HG03025 (cell line): Measurements from ENCODE around the gene IGLL1.
"Not testable (repeated sequence)": the region's sequence is repeated elsewhere in the genome, so short reads cannot be mapped to it uniquely, and the experiment has no call there.

ENCODE experiments used
- ATAC-seq: cut with Tn5 transposase; IDR thresholded peaks from one replicate; pipeline ENCODE4 v1.9.1; 2021; ENCODE audit warnings: mild to moderate bottlenecking, moderate library complexity; ENCODE audit not compliant: unreplicated experiment, low FRiP score

Gene IGLL1

DNA sequence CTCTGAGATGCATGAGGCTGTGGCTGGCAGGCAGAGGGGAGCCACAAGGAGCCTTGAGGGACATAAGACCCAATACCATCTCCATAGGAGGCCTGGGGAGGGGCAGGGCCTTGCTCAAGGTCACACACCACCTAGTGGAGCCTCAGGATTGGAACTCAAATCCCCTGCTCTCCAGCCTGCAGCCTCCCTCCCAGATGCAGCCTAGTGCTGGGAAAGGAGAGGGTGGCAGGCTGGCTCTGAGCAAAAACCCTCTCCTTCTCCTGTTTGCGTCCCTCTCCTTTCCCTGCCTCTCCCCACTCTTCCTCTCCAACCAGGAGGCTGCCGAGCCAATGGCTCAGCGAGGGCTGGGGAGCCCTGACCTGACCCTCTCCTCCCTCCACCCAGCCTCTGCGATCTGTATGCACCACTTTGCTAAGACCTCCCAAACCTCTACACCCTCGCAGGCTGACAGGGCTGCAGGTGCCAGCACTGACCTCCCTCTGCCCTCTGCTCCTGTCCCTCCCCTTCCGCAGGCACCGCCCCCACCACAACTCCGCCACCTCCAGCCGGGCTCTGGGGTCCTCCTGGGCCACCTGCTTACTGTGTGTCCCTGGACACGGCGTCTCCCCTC is 14.7 kb downstream of the IGLL1 start:
- no peak for ATAC-seq

DNA sequence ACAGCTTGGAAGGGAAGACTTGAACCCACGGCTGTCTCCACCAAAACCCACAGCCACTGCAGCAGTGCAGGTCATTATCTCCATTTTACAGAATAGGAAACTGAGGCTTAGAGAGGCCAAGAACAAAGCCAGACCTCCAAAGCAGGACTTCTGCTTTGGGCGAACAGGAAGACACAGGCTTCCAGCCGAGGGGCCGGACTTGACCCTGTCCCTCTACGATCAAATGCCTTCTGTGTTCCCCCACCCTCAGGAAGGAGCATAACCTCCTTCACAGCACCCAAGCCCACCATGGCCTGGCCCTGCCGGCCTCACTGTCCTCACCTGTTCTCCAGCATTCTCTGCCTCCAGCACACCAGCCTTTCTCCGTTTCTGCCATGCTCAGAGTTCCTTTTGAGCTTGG is 15.8 kb downstream of the IGLL1 start:
- no peak for ATAC-seq

DNA sequence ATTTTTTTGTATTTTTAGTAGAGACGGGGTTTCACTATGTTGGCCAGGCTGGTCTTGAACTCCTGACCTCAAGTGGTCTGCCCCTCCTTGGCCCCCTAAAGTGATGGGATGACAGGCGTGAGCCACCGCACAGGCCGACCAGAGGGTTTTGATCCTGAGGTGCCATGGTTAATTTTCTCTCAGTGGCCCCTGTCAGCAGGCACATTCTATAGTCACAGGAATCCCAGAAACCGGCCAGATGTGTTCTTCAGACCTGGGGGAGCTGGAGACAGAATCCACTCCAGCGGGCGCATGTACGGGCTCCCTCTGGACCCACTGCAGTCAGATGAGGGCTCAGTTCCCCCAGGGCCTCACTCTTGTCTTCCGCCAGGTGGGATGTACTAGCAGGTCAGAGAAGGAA is 17.0 kb downstream of the IGLL1 start:
- no peak for ATAC-seq

DNA sequence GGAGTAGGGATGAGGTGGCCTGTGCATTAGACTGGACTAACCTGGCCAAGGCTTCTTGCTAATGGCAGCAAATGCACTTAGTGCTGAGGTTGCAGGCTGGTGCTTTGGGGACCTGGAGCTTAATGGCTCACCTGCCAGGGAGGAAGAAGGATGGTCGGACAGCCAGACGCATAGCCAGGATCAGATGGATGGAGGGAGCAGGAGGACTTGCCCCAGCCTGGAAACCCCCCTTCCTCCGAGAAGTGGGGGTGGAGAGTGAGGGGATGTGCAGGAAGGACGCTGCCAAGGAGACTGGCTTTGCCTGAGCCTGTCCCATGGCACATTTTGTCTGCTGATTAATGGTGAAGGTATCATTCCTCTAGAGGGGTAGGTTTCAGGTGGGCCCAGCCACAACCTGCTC is 17.9 kb downstream of the IGLL1 start:
- no peak for ATAC-seq

DNA sequence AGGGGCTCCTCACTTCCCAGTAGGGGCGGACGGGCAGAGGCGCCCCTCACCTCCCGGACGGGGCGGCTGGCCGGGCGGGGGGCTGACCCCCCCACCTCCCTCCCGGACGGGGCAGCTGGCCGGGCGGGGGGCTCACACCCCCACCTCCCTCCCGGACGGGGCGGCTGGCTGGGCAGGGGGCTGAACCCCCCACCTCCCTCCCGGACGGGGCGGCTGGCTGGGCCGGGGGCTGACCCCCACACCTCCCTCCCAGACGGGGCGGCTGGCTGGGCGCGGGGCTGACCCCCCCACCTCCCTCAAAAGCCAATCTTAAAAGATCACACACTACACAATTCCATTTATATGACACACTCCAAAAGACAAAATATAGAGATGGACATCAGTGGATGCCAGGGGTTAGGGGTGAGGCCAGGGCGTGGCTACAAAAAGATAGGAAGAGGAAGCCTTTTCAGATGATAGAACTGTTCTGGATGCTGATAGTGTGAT is 19.0 kb downstream of the IGLL1 start:
- not testable (repeated sequence) for ATAC-seq

DNA sequence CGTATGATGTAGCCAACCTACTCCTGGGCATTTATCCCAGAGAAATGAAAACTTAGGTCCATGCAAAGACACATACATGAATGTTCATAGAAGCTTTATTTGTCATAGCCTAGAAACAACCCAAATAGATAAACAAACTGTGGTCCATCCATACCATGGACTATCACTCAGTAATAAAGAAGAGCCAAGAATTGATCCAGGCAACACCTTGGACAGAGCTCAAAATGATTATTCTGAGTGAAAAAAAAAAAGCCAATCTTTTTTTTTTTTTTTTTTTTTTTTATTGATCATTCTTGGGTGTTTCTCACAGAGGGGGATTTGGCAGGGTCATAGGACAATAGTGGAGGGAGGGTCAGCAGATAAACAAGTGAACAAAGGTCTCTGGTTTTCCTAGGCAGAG is 19.9 kb downstream of the IGLL1 start:
- ATAC-seq = not testable (repeated sequence)

DNA sequence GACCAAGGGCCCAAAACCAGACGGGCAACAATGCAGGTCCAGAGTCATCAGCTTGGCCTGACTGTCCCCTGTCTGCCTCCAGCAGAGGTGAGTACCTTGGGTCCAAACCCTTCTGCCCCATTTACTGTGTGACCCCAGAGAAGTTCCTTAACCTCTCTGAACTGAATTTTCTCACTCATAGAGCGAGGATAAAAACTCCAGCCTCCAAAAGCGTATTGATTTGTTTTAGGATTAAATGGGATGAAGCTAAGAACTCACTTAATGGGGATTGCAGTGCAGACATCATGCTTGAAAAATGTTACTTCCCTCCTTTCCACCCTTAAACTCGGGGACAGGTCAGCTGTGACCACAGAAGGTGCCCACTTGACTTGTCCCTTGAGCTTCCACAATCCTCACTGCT is 22.6 kb downstream of the IGLL1 start:
- no peak for ATAC-seq

DNA sequence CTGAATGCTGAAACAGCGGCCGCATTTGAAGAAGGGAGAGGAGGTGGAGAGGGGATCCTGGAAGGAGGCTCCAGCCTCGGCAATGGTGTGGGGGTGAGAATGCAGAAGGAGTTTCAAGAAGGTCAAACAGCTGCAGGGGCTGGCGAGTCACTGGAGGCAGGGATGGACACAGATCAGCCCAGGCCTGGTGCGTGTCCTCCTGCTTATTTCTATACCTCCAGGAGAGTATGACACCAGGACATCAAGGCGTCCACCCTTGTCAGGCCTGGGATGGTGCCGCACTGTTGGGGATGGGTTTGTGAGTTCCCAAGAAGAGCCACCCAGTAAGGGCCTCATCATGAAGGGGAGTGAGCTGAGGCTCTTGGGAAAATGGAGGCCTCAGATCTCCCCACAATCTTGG is 23.1 kb downstream of the IGLL1 start:
- no peak for ATAC-seq

DNA sequence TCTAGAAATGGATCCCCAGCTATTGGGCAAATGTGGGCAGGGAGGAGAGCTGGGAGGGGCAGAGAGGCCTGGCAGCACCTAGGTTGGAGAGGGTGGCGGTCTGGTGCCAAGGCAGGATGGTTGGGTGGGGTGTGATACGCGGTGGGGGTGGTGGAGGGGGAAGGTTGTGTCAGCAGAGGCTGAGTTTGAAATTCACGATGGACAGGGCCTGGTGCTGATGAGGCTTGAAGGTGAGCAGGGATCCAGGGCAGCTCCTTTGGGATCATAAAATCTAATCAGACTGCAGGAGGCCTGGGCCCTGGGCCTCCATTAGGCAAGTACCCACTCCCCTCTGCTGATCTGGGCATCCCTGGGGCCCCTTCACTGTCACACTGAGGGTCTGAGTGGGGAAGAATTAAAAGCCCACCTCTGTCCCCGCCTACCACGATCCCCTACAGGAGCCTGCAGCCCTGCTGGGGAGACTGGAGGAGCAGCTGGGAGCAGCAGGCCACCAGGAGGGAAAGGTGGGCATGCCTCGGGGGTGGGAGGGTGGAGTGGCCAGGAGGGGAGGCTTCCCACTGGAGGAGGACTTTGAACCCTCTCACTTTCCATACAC is 24.0 kb downstream of the IGLL1 start:
- no peak for ATAC-seq

DNA sequence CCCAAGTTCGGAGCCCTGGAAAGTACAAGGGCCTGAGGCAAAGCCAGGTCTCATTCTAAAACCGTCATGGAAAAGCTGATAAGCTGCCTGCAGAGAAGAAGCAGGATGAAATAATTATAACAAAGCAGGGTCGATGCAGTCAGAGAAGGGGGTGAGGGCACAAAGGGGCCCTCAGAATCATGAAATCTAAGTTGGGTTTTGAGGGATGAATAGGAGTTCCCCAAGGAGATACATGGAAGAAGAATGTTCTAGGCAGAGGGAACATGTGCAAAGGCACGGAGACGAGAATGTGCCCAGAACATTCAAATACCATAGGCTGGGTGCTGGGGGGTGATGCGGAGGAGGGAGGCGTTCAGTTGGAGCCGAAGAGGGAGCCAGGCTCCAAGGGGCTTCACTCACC is 25.0 kb downstream of the IGLL1 start:
- no peak for ATAC-seq

DNA sequence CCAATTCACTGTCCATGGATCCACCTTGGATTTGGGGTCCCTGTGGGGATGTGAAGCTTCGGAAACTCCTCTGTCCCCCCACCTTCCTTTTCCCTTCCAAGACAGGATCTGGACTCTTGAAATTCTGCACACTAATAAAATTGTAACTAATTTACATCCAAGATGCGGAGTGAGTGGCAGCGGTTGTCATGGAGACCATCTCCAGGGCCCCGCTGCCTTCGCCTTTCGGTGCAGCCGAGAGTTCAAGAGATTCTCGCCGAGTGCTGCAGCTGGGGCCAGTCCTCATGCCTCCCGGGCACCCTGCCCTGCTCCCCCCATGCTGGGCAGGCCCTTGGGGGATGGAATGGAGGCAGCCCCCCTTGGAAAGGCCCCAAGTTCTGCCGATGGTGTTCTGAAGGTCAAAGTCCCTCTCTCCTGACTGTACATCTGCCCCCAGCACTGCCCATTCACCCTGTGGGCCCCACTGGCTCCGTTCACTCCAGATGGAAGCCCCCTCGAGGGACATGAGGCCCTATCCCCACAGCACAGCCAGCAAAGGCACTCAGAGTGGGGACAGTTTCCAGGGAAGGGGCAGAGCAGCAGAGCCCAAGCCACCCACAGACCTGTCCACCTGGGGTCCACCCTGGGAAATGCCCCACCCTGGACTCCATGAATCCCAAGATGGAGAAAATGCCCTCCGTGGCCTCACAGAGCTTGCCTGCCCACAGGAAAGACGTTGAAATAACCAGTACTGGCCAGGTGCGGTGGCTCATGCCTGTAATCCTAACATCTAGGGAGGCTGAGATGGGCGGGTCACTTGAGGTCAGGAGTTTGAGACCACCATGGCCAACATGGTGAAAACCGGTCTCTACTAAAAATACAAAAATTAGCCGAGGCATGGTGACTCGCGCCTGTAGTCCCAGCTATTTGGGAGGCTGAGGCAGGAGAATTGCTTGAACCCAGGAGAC is 25.9 kb downstream of the IGLL1 start:
- ATAC-seq = no peak

DNA sequence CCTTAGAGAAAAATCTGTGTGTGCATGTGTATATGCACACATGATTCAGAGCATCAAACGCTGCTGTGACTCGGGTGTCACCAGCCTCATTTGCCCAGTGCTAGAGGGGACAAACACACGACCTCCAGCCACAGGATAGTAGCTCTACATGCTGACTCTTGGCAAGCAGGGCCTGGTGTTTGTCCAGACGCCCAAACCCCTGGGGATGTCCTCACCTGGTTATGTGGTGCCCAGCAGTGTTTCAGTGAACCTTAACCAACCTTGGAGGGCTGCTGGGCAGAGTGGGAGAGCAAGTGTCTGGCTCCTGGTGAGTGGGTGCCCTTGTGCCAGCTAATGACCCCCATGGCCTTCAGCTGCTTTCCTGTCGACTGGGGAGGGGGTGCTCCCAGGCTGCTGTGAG is 26.7 kb downstream of the IGLL1 start:
- no peak for ATAC-seq

DNA sequence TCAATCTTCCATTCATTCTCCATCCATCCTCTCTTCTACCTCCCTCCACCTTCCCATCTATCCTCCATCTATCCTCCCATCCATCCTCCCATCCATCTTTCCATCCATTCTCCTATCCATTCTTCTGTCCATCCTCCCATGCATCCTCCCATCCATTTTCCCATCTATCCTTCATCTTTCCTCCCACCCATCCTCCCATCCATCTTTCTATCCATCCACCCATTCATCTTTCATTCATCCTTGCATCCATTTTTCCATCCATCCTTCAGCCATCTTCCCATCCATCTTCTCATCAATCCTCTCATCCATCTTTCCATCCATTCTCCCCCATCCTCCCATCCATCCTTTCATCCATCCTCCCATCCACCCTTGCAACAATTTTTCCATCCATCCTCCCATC is 27.5 kb downstream of the IGLL1 start:
- ATAC-seq = no peak

DNA sequence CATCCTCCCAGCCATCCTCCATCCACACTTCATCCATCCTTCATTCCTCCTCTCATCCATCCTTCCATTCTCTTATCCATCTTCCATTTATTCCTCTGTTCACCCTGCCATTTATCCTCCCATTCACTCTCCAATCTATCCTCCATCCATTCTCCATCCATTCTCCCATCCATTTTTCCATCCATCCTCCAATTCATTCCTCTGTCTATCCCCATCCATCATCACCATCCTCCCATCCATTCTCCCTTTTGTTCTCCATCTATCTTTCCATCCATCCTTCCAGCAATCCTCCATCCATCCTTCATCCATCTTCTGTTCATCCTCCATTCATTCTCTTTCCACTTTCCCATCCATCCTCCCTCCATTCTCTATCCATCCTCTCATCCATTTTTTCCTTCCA is 28.7 kb downstream of the IGLL1 start:
- ATAC-seq = no peak

DNA sequence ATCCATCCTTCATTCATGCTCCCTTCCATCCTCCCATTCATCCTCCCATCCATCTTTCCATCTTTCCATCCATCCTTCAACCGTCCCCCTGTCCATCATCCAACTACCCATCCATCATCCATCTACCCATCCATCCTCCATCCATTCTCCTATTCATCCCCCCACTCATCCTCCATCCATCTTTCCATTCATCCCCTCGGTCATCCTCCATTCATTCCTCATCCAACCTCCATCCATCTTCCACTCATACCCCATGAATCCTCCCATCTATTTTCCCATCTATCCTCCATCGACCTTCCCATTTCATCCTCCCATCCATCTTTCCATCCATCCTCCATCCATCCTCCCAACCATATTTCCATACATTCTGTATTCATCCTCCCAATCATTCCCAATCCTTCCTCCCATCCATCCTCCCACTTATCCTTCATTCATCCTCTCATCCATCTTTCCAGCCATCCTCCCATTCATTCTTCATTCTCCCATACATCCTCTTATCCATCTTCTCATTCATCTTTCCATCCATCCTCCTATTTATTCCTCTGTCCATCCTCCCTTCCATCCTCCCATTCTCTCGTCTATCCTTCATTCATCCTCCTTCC is 29.9 kb downstream of the IGLL1 start:
- ATAC-seq = no peak

DNA sequence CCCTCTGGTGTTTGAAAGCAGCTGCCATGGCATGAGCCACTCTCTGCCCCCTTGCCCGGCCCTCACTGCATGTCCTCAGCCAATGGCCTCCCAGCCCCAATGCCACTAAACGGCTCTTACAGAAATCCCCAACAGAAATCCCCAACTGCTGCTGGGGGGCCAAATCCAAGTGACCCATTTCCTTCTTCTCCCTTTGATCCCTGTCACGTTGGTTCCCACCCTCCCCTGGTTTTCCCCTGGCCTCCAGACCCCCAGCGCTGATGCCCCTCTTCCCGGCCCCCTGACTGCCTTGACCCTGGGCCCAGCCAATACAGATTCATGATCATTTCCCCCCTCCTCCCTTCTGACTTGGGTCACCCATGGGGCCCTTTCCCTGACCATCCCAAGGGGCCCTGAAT is 30.9 kb downstream of the IGLL1 start:
- ATAC-seq = no peak

DNA sequence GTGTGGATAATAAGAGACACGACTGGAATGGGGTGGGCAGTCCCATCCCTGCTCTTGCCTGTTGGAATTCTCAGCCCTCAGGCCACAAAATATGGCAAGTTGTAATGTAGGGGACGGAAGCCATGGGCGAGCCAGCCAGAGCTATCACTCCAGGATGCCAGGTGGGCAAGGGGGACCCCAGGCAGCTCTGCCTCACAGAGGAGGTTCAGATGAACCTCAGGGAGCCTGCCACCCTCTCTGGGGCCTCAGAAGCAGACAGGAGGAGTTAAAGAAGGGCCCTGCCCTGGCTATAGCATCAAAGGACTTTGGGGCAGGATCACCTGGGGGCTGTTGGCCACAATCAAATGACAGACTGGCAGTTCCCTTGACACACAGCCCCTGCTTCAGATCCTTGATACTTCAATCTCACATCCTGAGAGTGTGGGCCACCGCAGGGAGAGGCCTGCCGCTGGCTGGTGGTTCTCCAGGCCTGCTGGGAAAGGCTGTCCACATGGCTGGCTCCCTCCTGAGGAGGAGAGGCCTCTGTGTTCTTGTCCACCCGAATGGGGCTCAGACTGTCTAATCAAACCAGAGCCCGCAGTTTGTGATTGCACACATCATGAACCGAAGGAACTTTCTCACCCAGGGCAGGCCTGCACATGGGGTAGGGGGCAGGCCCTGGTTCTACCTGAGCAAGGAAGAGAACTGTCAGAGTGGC is 31.4 kb downstream of the IGLL1 start:
- no peak for ATAC-seq

DNA sequence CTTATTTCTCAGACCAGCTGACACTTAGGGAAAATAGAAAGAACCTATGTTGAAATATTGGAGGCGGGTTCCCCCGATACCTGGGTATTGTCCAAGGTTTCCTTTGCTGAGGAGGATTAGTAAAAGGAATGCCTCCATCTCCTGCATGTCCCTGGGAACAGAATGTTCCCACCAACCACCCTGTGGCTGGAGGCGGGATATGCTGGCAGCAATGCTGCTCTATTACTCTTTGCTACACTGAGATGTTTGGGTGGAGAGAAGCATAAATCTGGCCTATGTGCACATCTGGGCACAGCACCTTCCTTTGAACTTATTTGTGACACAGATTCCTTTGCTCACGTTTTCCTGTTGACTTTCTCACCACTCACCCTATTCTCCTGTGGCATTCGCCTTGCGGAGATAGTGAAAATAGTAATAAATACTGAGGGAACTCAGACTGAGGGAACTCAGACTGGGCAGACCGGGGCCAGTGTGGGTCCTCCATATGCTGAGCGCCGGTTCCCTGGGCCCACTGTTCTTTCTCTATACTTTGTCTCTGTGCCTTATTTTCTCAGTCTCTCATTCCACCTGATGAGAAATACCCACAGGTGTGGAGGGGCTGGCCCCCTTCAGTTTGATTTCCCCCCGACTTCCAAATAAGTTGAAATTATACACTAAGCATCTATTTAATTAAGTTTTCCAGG is 32.1 kb downstream of the IGLL1 start:
- ATAC-seq = no peak

DNA sequence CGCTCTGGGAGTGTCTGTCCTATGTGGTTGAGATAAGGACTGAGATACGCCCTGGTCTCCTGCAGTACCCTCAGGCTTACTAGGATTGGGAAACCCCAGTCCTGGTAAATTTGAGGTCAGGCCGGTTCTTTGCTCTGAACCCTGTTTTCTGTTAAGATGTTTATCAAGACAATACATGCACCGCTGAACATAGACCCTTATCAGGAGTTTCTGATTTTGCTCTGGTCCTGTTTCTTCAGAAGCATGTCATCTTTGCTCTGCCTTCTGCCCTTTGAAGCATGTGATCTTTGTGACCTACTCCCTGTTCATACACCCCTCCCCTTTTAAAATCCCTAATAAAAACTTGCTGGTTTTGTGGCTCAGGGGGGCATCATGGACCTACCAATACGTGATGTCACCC is 32.7 kb downstream of the IGLL1 start:
- ATAC-seq = not testable (repeated sequence)

DNA sequence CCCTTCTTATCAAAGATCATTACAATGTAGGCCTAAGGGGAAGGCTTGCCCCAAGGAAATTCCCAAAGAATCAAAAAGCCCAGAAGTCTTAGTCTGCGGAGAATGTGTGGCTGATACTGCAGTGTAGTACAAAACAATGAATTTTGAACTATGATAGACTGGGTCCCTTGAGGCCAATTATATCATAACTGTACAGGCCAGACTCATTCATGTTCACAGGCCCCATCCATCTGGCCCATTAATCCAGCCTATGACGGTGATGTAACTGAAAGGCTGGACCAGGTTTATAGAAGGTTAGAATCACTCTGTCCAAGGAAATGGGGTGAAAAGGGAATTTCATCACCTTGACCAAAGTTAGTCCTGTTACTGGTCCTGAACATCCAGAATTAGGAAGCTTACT is 35.2 kb downstream of the IGLL1 start:
- no peak for ATAC-seq
